ENCODE results near the gene TEKTIP1. TPM values are rescaled to one million over a fixed set of nuclear protein-coding genes. Genes with fewer than 3 reads are reported as not detected.
A peak's percentile ranks its signal among the peaks of the same experiment; 100 is the strongest.

TEKTIP1 gene
- total and polyA plus RNA-seq, 9 of the 15 experiments (the other 6 are each of a cell fraction or from before 2014, with no cell fraction given), result 0.66 TPM; not detected in 8

DNA sequence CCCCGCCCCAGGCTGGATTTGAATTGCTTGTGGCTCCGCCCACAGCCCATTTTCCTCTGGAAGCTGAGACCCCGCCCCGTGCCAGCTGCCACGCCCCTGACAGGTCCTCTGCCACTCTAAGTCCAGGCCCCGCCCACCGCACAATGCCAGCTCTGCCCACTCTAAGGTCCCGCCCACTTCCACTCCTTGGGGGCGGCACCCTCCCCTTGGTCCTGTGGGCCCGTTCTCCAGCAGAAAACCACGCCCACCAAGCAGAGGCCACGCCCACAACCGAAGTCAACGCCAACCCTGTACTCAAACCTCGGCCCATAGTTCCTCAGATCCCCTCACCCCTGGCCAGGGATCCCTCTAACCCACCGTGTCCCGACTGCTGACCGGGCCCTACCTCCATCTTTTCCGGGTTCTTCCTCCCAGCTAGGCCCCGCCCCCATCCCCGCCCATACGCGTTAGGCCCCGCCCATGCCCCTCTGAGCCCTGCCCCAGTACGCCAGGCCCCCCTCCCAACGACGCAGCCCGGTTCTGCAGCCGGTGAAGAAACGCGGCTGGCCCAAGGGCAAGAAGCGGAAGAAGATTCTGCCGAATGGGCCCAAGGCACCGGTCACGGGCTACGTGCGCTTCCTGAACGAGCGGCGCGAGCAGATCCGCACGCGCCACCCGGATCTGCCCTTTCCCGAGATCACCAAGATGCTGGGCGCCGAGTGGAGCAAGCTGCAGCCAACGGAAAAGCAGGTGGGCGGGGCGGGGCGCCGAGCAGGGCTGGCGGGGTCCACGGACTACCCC is 35.1 kb downstream of the TEKTIP1 start (continued):
- TF ChIP-seq, protein P1, sequence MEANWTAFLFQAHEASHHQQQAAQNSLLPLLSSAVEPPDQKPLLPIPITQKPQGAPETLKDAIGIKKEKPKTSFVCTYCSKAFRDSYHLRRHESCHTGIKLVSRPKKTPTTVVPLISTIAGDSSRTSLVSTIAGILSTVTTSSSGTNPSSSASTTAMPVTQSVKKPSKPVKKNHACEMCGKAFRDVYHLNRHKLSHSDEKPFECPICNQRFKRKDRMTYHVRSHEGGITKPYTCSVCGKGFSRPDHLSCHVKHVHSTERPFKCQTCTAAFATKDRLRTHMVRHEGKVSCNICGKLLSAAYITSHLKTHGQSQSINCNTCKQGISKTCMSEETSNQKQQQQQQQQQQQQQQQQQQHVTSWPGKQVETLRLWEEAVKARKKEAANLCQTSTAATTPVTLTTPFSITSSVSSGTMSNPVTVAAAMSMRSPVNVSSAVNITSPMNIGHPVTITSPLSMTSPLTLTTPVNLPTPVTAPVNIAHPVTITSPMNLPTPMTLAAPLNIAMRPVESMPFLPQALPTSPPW (CRISPR knock-in tag; IDR thresholded peaks at IDR 0.05), result 0 out of 2 replicates have a peak, but pooled peaks have one; percentile 49
- no peak for TF ChIP-seq SMC3 (conservative IDR thresholded peaks at IDR 0.05; ENCODE audit: insufficient read depth, low read depth, low read length)
- no peak for TF ChIP-seq CREB1 (IDR thresholded peaks at IDR 0.05)
- TF ChIP-seq CREB1 (CRISPR knock-in tag; IDR thresholded peaks at IDR 0.05), result peak; percentile 16; the same call in 1 of the 2 replicates
- TF ChIP-seq, protein P2, sequence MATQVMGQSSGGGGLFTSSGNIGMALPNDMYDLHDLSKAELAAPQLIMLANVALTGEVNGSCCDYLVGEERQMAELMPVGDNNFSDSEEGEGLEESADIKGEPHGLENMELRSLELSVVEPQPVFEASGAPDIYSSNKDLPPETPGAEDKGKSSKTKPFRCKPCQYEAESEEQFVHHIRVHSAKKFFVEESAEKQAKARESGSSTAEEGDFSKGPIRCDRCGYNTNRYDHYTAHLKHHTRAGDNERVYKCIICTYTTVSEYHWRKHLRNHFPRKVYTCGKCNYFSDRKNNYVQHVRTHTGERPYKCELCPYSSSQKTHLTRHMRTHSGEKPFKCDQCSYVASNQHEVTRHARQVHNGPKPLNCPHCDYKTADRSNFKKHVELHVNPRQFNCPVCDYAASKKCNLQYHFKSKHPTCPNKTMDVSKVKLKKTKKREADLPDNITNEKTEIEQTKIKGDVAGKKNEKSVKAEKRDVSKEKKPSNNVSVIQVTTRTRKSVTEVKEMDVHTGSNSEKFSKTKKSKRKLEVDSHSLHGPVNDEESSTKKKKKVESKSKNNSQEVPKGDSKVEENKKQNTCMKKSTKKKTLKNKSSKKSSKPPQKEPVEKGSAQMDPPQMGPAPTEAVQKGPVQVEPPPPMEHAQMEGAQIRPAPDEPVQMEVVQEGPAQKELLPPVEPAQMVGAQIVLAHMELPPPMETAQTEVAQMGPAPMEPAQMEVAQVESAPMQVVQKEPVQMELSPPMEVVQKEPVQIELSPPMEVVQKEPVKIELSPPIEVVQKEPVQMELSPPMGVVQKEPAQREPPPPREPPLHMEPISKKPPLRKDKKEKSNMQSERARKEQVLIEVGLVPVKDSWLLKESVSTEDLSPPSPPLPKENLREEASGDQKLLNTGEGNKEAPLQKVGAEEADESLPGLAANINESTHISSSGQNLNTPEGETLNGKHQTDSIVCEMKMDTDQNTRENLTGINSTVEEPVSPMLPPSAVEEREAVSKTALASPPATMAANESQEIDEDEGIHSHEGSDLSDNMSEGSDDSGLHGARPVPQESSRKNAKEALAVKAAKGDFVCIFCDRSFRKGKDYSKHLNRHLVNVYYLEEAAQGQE (IDR thresholded peaks at IDR 0.05; ENCODE audit: borderline replicate concordance), result no peak
- TF ChIP-seq, protein P2 (CRISPR knock-in tag; IDR thresholded peaks at IDR 0.05; ENCODE audit: low read depth), result no peak
- no peak for TF ChIP-seq KAT2B (IDR thresholded peaks at IDR 0.05; ENCODE audit: low read depth, low read length)
- TF ChIP-seq, protein P3, sequence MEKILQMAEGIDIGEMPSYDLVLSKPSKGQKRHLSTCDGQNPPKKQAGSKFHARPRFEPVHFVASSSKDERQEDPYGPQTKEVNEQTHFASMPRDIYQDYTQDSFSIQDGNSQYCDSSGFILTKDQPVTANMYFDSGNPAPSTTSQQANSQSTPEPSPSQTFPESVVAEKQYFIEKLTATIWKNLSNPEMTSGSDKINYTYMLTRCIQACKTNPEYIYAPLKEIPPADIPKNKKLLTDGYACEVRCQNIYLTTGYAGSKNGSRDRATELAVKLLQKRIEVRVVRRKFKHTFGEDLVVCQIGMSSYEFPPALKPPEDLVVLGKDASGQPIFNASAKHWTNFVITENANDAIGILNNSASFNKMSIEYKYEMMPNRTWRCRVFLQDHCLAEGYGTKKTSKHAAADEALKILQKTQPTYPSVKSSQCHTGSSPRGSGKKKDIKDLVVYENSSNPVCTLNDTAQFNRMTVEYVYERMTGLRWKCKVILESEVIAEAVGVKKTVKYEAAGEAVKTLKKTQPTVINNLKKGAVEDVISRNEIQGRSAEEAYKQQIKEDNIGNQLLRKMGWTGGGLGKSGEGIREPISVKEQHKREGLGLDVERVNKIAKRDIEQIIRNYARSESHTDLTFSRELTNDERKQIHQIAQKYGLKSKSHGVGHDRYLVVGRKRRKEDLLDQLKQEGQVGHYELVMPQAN (IDR thresholded peaks at IDR 0.05; ENCODE audit: borderline replicate concordance), result no peak

Data from K562 (cell line).